WTC11 (cell line): ENCODE results near the gene TNFRSF1B.

Experiments
- ATF1 ChIP-seq: sonication (generic); formaldehyde crosslinking; IDR thresholded peaks from 2 replicates; pipeline ENCODE4 v1.8.1; 2023; ENCODE audit warnings: mild to moderate bottlenecking, moderate library complexity, missing genetic modification reagents
- JUN ChIP-seq: sonication (generic); formaldehyde crosslinking; IDR thresholded peaks from 2 replicates; pipeline ENCODE4 v1.8.0; 2023; ENCODE audit warnings: mild to moderate bottlenecking, missing genetic modification reagents
- NR1H2 ChIP-seq: sonication (generic); formaldehyde crosslinking; IDR thresholded peaks from 2 replicates; pipeline ENCODE4 v1.9.0; 2021; ENCODE audit warnings: mild to moderate bottlenecking, moderate library complexity, missing genetic modification reagents
- RELA ChIP-seq: sonication (generic); formaldehyde crosslinking; IDR thresholded peaks from 2 replicates; pipeline ENCODE4 v1.8.1; 2022; ENCODE audit warnings: missing genetic modification reagents, mild to moderate bottlenecking, borderline replicate concordance
- TCF7 ChIP-seq: sonication (generic); formaldehyde crosslinking; IDR thresholded peaks from 2 replicates; pipeline ENCODE4 v1.8.0; 2022; ENCODE audit warnings: mild to moderate bottlenecking, low read depth, missing genetic modification reagents, moderate library complexity
- TF ChIP-seq, protein P1 (sequence below): sonication (generic); formaldehyde crosslinking; IDR thresholded peaks from 2 replicates; pipeline ENCODE4 v1.8.1; 2023; ENCODE audit warnings: mild to moderate bottlenecking, moderate library complexity, missing genetic modification reagents
- TF ChIP-seq, protein P2 (sequence below): fragments of 200-600 bp; IDR thresholded peaks from 2 replicates; pipeline ENCODE4 v1.8.0; 2022; ENCODE audit warnings: antibody characterized with exemption
- TF ChIP-seq, protein P3 (sequence below): fragments of 250-450 bp; sonication (Bioruptor Pico); IDR thresholded peaks from 2 replicates; pipeline ENCODE4 v2.1.2; 2022; ENCODE audit warnings: mild to moderate bottlenecking, moderate library complexity
- TF ChIP-seq, protein P4 (sequence below): sonication (generic); formaldehyde crosslinking; IDR thresholded peaks from 2 replicates; pipeline ENCODE4 v1.8.1; 2023; ENCODE audit warnings: mild to moderate bottlenecking, missing genetic modification reagents, moderate library complexity
- TF ChIP-seq, protein P5 (sequence below): sonication (generic); formaldehyde crosslinking; IDR thresholded peaks from 2 replicates; pipeline ENCODE4 v1.8.0; 2022; ENCODE audit warnings: mild to moderate bottlenecking, missing genetic modification reagents
- TF ChIP-seq, protein P6 (sequence below): sonication (generic); formaldehyde crosslinking; conservative IDR thresholded peaks from 2 replicates; pipeline ENCODE4 v1.8.1; 2023; ENCODE audit warnings: mild to moderate bottlenecking, low read depth, missing genetic modification reagents, moderate library complexity
- TF ChIP-seq, protein P7 (sequence below): sonication (generic); formaldehyde crosslinking; conservative IDR thresholded peaks from 2 replicates; pipeline ENCODE4 v1.8.1; 2022; ENCODE audit warnings: mild to moderate bottlenecking, missing genetic modification reagents
- TF ChIP-seq, protein P8 (sequence below): sonication (generic); formaldehyde crosslinking; IDR thresholded peaks from 2 replicates; pipeline ENCODE4 v1.8.0; 2022; ENCODE audit warnings: mild to moderate bottlenecking, missing genetic modification reagents
- TF ChIP-seq, protein P9 (sequence below): sonication (generic); formaldehyde crosslinking; IDR thresholded peaks from 2 replicates; pipeline ENCODE4 v1.8.1; 2023; ENCODE audit warnings: mild to moderate bottlenecking, missing genetic modification reagents, moderate library complexity

DNA sequence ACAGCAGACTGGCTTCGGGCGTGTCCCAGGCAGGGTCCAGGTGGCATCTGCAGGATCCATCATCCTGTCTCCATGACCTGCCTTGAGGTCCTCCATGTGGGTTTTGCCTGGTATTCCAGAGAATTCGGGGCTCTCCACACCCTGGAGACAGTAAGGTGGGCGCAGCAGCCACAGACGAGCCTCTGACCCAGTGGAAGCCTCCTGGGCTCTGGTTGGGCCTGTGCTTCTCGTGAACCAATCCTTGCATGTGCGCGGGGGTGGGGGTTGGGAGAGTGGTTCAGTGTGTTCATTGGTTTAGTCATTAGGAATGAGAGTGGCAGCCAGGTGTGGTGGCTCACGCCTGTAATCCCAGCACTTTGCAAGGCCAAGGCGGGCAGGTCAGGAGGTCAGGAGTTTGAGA, 32.1 kb upstream of the TNFRSF1B start:
- TF ChIP-seq, protein P1, sequence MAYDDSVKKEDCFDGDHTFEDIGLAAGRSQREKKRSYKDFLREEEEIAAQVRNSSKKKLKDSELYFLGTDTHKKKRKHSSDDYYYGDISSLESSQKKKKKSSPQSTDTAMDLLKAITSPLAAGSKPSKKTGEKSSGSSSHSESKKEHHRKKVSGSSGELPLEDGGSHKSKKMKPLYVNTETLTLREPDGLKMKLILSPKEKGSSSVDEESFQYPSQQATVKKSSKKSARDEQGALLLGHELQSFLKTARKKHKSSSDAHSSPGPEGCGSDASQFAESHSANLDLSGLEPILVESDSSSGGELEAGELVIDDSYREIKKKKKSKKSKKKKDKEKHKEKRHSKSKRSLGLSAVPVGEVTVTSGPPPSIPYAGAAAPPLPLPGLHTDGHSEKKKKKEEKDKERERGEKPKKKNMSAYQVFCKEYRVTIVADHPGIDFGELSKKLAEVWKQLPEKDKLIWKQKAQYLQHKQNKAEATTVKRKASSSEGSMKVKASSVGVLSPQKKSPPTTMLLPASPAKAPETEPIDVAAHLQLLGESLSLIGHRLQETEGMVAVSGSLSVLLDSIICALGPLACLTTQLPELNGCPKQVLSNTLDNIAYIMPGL: no peak
- TF ChIP-seq, protein P2, sequence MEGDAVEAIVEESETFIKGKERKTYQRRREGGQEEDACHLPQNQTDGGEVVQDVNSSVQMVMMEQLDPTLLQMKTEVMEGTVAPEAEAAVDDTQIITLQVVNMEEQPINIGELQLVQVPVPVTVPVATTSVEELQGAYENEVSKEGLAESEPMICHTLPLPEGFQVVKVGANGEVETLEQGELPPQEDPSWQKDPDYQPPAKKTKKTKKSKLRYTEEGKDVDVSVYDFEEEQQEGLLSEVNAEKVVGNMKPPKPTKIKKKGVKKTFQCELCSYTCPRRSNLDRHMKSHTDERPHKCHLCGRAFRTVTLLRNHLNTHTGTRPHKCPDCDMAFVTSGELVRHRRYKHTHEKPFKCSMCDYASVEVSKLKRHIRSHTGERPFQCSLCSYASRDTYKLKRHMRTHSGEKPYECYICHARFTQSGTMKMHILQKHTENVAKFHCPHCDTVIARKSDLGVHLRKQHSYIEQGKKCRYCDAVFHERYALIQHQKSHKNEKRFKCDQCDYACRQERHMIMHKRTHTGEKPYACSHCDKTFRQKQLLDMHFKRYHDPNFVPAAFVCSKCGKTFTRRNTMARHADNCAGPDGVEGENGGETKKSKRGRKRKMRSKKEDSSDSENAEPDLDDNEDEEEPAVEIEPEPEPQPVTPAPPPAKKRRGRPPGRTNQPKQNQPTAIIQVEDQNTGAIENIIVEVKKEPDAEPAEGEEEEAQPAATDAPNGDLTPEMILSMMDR: no peak
- TF ChIP-seq ATF1 (CRISPR knock-in tag) (no peak), TCF7 (CRISPR knock-in tag) (no peak), RELA (CRISPR knock-in tag) (no peak), JUN (CRISPR knock-in tag) (no peak), NR1H2 (no peak)
- TF ChIP-seq, protein P3, sequence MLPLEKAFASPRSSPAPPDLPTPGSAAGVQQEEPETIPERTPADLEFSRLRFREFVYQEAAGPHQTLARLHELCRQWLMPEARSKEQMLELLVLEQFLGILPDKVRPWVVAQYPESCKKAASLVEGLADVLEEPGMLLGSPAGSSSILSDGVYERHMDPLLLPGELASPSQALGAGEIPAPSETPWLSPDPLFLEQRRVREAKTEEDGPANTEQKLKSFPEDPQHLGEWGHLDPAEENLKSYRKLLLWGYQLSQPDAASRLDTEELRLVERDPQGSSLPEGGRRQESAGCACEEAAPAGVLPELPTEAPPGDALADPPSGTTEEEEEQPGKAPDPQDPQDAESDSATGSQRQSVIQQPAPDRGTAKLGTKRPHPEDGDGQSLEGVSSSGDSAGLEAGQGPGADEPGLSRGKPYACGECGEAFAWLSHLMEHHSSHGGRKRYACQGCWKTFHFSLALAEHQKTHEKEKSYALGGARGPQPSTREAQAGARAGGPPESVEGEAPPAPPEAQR (CRISPR knock-in tag): no peak
- TF ChIP-seq, protein P4, sequence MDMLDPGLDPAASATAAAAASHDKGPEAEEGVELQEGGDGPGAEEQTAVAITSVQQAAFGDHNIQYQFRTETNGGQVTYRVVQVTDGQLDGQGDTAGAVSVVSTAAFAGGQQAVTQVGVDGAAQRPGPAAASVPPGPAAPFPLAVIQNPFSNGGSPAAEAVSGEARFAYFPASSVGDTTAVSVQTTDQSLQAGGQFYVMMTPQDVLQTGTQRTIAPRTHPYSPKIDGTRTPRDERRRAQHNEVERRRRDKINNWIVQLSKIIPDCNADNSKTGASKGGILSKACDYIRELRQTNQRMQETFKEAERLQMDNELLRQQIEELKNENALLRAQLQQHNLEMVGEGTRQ (CRISPR knock-in tag): no peak
- TF ChIP-seq, protein P5, sequence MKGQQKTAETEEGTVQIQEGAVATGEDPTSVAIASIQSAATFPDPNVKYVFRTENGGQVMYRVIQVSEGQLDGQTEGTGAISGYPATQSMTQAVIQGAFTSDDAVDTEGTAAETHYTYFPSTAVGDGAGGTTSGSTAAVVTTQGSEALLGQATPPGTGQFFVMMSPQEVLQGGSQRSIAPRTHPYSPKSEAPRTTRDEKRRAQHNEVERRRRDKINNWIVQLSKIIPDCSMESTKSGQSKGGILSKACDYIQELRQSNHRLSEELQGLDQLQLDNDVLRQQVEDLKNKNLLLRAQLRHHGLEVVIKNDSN: no peak
- TF ChIP-seq, protein P6, sequence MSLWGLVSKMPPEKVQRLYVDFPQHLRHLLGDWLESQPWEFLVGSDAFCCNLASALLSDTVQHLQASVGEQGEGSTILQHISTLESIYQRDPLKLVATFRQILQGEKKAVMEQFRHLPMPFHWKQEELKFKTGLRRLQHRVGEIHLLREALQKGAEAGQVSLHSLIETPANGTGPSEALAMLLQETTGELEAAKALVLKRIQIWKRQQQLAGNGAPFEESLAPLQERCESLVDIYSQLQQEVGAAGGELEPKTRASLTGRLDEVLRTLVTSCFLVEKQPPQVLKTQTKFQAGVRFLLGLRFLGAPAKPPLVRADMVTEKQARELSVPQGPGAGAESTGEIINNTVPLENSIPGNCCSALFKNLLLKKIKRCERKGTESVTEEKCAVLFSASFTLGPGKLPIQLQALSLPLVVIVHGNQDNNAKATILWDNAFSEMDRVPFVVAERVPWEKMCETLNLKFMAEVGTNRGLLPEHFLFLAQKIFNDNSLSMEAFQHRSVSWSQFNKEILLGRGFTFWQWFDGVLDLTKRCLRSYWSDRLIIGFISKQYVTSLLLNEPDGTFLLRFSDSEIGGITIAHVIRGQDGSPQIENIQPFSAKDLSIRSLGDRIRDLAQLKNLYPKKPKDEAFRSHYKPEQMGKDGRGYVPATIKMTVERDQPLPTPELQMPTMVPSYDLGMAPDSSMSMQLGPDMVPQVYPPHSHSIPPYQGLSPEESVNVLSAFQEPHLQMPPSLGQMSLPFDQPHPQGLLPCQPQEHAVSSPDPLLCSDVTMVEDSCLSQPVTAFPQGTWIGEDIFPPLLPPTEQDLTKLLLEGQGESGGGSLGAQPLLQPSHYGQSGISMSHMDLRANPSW (CRISPR knock-in tag): no peak
- TF ChIP-seq, protein P7, sequence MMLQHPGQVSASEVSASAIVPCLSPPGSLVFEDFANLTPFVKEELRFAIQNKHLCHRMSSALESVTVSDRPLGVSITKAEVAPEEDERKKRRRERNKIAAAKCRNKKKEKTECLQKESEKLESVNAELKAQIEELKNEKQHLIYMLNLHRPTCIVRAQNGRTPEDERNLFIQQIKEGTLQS (CRISPR knock-in tag): no peak
- TF ChIP-seq, protein P8, sequence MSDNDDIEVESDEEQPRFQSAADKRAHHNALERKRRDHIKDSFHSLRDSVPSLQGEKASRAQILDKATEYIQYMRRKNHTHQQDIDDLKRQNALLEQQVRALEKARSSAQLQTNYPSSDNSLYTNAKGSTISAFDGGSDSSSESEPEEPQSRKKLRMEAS (CRISPR knock-in tag): no peak
- TF ChIP-seq, protein P9, sequence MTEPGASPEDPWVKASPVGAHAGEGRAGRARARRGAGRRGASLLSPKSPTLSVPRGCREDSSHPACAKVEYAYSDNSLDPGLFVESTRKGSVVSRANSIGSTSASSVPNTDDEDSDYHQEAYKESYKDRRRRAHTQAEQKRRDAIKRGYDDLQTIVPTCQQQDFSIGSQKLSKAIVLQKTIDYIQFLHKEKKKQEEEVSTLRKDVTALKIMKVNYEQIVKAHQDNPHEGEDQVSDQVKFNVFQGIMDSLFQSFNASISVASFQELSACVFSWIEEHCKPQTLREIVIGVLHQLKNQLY (CRISPR knock-in tag): no peak
